ENCODE measurements around the gene RFPL3. TPM values are rescaled to one million over a fixed set of nuclear protein-coding genes. Genes with fewer than 3 reads are reported as not detected.
"Not testable (repeated sequence)": the region's sequence is repeated elsewhere in the genome, so short reads cannot be mapped to it uniquely, and the experiment has no call there.

RFPL3 gene
- total and polyA plus RNA-seq, 9 donors, result 0.06 TPM; not detected in 8

GRCh38 chr22:32334660-32335365 lies 22.9 kb upstream of the RFPL3 start:
- H3K27me3 ChIP-seq, result no peaks in the 10 kb centered on the region
- no peak overlapping the region for H3K27ac ChIP-seq
- no peak overlapping the region for H3K4me3 ChIP-seq
- DNase-seq, result peak in 2 of 5 donors; percentile 1 to 7
- TF ChIP-seq CTCF (IDR thresholded peaks at IDR 0.05), result no peak
- TF ChIP-seq POLR2A (IDR thresholded peaks at IDR 0.05), result no peak
- TF ChIP-seq EP300 (IDR thresholded peaks at IDR 0.05), result no peak
- intact Hi-C loops (cut with DNase I), result no loop called here
- H3K9me3 ChIP-seq, result no peaks in the 10 kb centered on the region
- no peaks in the 10 kb centered on the region for H3K4me1 ChIP-seq (ENCODE audit: insufficient read depth)
- no peaks in the 10 kb centered on the region for H3K36me3 ChIP-seq
- WGBS, 3 donors, result 60 to 68% (median 63%) methylated on average over 17 of the region's 17 CpGs

- Histone ChIP-seq H3K27ac (no peak overlapping the region), H3K4me3 (no peak overlapping the region), H3K4me1 (ENCODE audit: insufficient read depth) (no peaks in the 10 kb centered on the region), H3K36me3 (no peaks in the 10 kb centered on the region), H3K27me3 (no peaks in the 10 kb centered on the region), H3K9me3 (no peaks in the 10 kb centered on the region)
- TF ChIP-seq EP300 (IDR thresholded peaks at IDR 0.05) (no peak), POLR2A (IDR thresholded peaks at IDR 0.05) (no peak), CTCF (IDR thresholded peaks at IDR 0.05) (no peak)
- intact Hi-C loops (cut with DNase I), result no loop called here
- DNase-seq, result peak in 2 of 5 donors; percentile 6 to 13
- WGBS, 3 donors, result 70 to 87% (median 74%) methylated on average over 9 to 10 of the region's 10 CpGs
Measured at GRCh38 chr22:32335471-32335870, 22.2 kb upstream of the RFPL3 start.

GRCh38 chr22:32336121-32336603 lies 21.5 kb upstream of the RFPL3 start:
- Histone ChIP-seq H3K27ac (no peak overlapping the region), H3K4me1 (ENCODE audit: insufficient read depth) (no peaks in the 10 kb centered on the region), H3K4me3 (no peak overlapping the region), H3K36me3 (no peaks in the 10 kb centered on the region), H3K27me3 (no peaks in the 10 kb centered on the region), H3K9me3 (no peaks in the 10 kb centered on the region)
- DNase-seq, result peak in 1 of 5 donors; percentile 1
- intact Hi-C loops (cut with DNase I), result no loop called here
- no peak for TF ChIP-seq EP300 (IDR thresholded peaks at IDR 0.05)
- no peak for TF ChIP-seq CTCF (IDR thresholded peaks at IDR 0.05)
- no peak for TF ChIP-seq POLR2A (IDR thresholded peaks at IDR 0.05)
- WGBS, 3 donors, result 51 to 64% (median 57%) methylated on average over 13 of the region's 13 CpGs

GRCh38 chr22:32336771-32337424 lies 20.8 kb upstream of the RFPL3 start:
- no peaks in the 10 kb centered on the region for H3K9me3 ChIP-seq
- no peak overlapping the region for H3K4me3 ChIP-seq
- no peaks in the 10 kb centered on the region for H3K27me3 ChIP-seq
- TF ChIP-seq POLR2A (IDR thresholded peaks at IDR 0.05) (no peak), CTCF (IDR thresholded peaks at IDR 0.05) (no peak), EP300 (IDR thresholded peaks at IDR 0.05) (no peak)
- intact Hi-C loops (cut with DNase I), result no loop called here
- DNase-seq, result no peak
- WGBS, 3 donors, result 48 to 55% (median 55%) methylated on average over 10 of the region's 10 CpGs
- H3K4me1 ChIP-seq (ENCODE audit: insufficient read depth), result no peaks in the 10 kb centered on the region
- H3K27ac ChIP-seq, result no peak overlapping the region
- H3K36me3 ChIP-seq, result no peaks in the 10 kb centered on the region

GRCh38 chr22:32337425-32337824 lies 20.2 kb upstream of the RFPL3 start:
- DNase-seq, result peak in 1 of 5 donors; percentile 1
- H3K36me3 ChIP-seq; H3K27ac ChIP-seq; intact Hi-C loops (cut with DNase I); H3K27me3 ChIP-seq; H3K4me3 ChIP-seq; H3K4me1 ChIP-seq (ENCODE audit: insufficient read depth); H3K9me3 ChIP-seq: not testable (repeated sequence)
- WGBS, 3 donors, result 46 to 52% (median 49%) methylated on average over 6 of the region's 6 CpGs
